Prostate gland (tissue), 2 donors: ENCODE measurements around the gene OR2V2. TPM values are rescaled to one million over a fixed set of nuclear protein-coding genes. Genes with fewer than 3 reads are reported as not detected.
A peak's percentile ranks its signal among the peaks of the same experiment; 100 is the strongest.

Experiments used
- DNase-seq: peaks from one replicate; pipeline ENCODE4 v3.0.0-alpha.2; 2019; ENCODE audit warnings: low spot score
- H3K27ac ChIP-seq, 2 donors: fragments of 200-600 bp; sonication (generic); 2 replicates each; pipeline ENCODE4 v1.5.1; 2017 to 2019
- H3K27me3 ChIP-seq: fragments of 200-600 bp; sonication (generic); replicated peaks from 2 replicates; pipeline ENCODE4 v1.5.1; 2019; ENCODE audit not compliant: insufficient read depth
- H3K36me3 ChIP-seq, 2 donors: fragments of 200-600 bp; sonication (generic); 1 replicate in 1 of 2; 2 replicates in 1 of 2; pipeline versions ENCODE4 v1.5.1 to v1.8.1; 2017 to 2019
- H3K4me1 ChIP-seq: fragments of 200-600 bp; sonication (generic); replicated peaks from 2 replicates; pipeline ENCODE4 v1.5.1; 2019
- H3K4me3 ChIP-seq, 2 donors: fragments of 200-600 bp; sonication (generic); 2 replicates each; pipeline ENCODE4 v1.5.1; 2017 to 2019
- H3K9me3 ChIP-seq: fragments of 200-600 bp; sonication (generic); 2 replicates; pipeline ENCODE4 v1.5.1; 2017
- CTCF ChIP-seq, 4 experiments: fragments of 200-600 bp in 2 of 4; fragments of 450-650 bp in 2 of 4; sonication (generic) in 2 of 4; IDR thresholded peaks; 1 replicate in 3 of 4; 2 replicates in 1 of 4; pipeline ENCODE4 v1.5.1; 2016 to 2019; ENCODE audit warnings: antibody characterized with exemption in 4 of 4, mild to moderate bottlenecking in 2 of 4, moderate library complexity in 2 of 4
- POLR2A ChIP-seq: fragments of 450-650 bp; IDR thresholded peaks from one replicate; pipeline ENCODE4 v1.6.1; 2016; ENCODE audit warnings: antibody characterized with exemption, mild to moderate bottlenecking
- POLR2AphosphoS5 ChIP-seq: sonication (generic); formaldehyde crosslinking; IDR thresholded peaks from one replicate; pipeline ENCODE4 v1.6.1; 2017; ENCODE audit warnings: antibody characterized with exemption
- WGBS: methylation state at CpG from one replicate; pipeline ENCODE4 v1.1.5; 2018; 5-methylcytosine and 5-hydroxymethylcytosine counted together
- intact Hi-C: fragments of 100-400 bp; cut with DNase I; formaldehyde crosslinking; loops from one replicate; pipeline ENCODE4 v1.14.2; 2022
- total RNA-seq, 2 donors: library from RNA; depleted of rRNA; stranded (reverse); fragments of >200 nt; gene quantifications; one replicate each; pipeline ENCODE4 v1.1.0, GENCODE V29; 2016

The OR2V2 gene
- total RNA-seq, 2 donors from 2014 or later = not detected

GRCh38 chr5:181181650-181182565 is 34.5 kb downstream of the OR2V2 start:
- no peaks in the 10 kb centered on the region for H3K36me3 ChIP-seq
- no peak for DNase-seq
- H3K4me1 ChIP-seq = no peaks in the 10 kb centered on the region
- intact Hi-C loops = loop anchor here (5.0 to 10.0 kb wide), 2 partner anchors 317 to 395 kb away; partner anchors contain the start of gene ZFP62
- no peak overlapping the region for H3K4me3 ChIP-seq
- WGBS = 58% methylated on average over 25 of the region's 25 CpGs
- H3K27ac ChIP-seq = no peak overlapping the region
- no peaks in the 10 kb centered on the region for H3K9me3 ChIP-seq
- TF ChIP-seq POLR2A = no peak
- TF ChIP-seq CTCF (IDR thresholded peaks at IDR 0.05) = peak; percentile 28 to 84 (median 61)
- peak; percentile 32 for TF ChIP-seq POLR2AphosphoS5
- H3K27me3 ChIP-seq = no peaks in the 10 kb centered on the region

GRCh38 chr5:181182651-181183050 is 35.3 kb downstream of the OR2V2 start:
- Histone ChIP-seq H3K27ac (no peak overlapping the region), H3K4me3 (no peak overlapping the region), H3K4me1 (no peaks in the 10 kb centered on the region), H3K27me3 (no peaks in the 10 kb centered on the region), H3K9me3 (no peaks in the 10 kb centered on the region), H3K36me3 (no peaks in the 10 kb centered on the region)
- intact Hi-C loops = loop anchor here (5.0 to 10.0 kb wide), 2 partner anchors 318 to 395 kb away; partner anchors contain the start of gene ZFP62
- TF ChIP-seq POLR2A = no peak
- no peak for TF ChIP-seq POLR2AphosphoS5
- no peak for TF ChIP-seq CTCF (IDR thresholded peaks at IDR 0.05)
- no peak for DNase-seq
- 81% methylated on average over 12 of the region's 12 CpGs for WGBS

- Histone ChIP-seq H3K36me3 (no peaks in the 10 kb centered on the region), H3K27me3 (no peaks in the 10 kb centered on the region), H3K4me1 (no peaks in the 10 kb centered on the region), H3K4me3 (peak overlapping the region in 1 of 2 donors; percentile 44), H3K27ac (no peak overlapping the region), H3K9me3 (no peaks in the 10 kb centered on the region)
- no peak for DNase-seq
- 89% methylated on average over 16 of the region's 16 CpGs for WGBS
- intact Hi-C loops = loop anchor here (5.0 to 10.0 kb wide), 2 partner anchors 320 to 398 kb away; partner anchors contain the start of gene ZFP62
- TF ChIP-seq POLR2AphosphoS5 (no peak), CTCF (IDR thresholded peaks at IDR 0.05) (no peak), POLR2A (no peak)
These were observed 37.4 kb downstream of the OR2V2 start for GRCh38 chr5:181184845-181185216.

GRCh38 chr5:181185560-181185959 is 38.2 kb downstream of the OR2V2 start:
- no peak overlapping the region for H3K4me3 ChIP-seq
- H3K27ac ChIP-seq = no peak overlapping the region
- no peak for DNase-seq
- no peaks in the 10 kb centered on the region for H3K9me3 ChIP-seq
- no peak for TF ChIP-seq CTCF (IDR thresholded peaks at IDR 0.05)
- no peak for TF ChIP-seq POLR2AphosphoS5
- no peak for TF ChIP-seq POLR2A
- intact Hi-C loops = loop anchor here (10.0 kb wide), 1 partner anchor 321 kb away; the partner anchor contains the start of gene ZFP62
- no peaks in the 10 kb centered on the region for H3K27me3 ChIP-seq
- no peaks in the 10 kb centered on the region for H3K36me3 ChIP-seq
- WGBS = 88% methylated on average over 13 of the region's 13 CpGs
- H3K4me1 ChIP-seq = no peaks in the 10 kb centered on the region

GRCh38 chr5:181186022-181186421 is 38.6 kb downstream of the OR2V2 start:
- no peak for DNase-seq
- no peaks in the 10 kb centered on the region for H3K36me3 ChIP-seq
- H3K9me3 ChIP-seq = no peaks in the 10 kb centered on the region
- WGBS = 83% methylated on average over 6 of the region's 6 CpGs
- H3K4me3 ChIP-seq = no peak overlapping the region
- H3K27ac ChIP-seq = no peak overlapping the region
- TF ChIP-seq POLR2A = no peak
- no peak for TF ChIP-seq POLR2AphosphoS5
- no peak for TF ChIP-seq CTCF (IDR thresholded peaks at IDR 0.05)
- no peaks in the 10 kb centered on the region for H3K4me1 ChIP-seq
- H3K27me3 ChIP-seq = no peaks in the 10 kb centered on the region
- intact Hi-C loops = loop anchor here (10.0 kb wide), 1 partner anchor 321 kb away; the partner anchor contains the start of gene ZFP62
